Keratinocyte (primary cell): Measurements from ENCODE around the gene SH3PXD2A. TPM values are rescaled to one million over a fixed set of nuclear protein-coding genes. Genes with fewer than 3 reads are reported as not detected.

ENCODE experiments used
- DNase-seq: peaks from one replicate; pipeline ENCODE4 v3.0.0-alpha.2; 2011; ENCODE audit warnings: low read depth, missing footprints, low spot score
- FAIRE-seq: peaks from 2 replicates; lab custom pipeline; 2011; peaks lifted over from hg19 to GRCh38; lab: Jason Lieb, UNC
- H2AFZ ChIP-seq: 2 replicates; pipeline ENCODE4 v1.6.0; 2012; ENCODE audit warnings: low read length, control low read depth, inconsistent platforms; ENCODE audit not compliant: control insufficient read depth
- H3K27ac ChIP-seq: 2 replicates; pipeline ENCODE4 v1.5.1; 2011; ENCODE audit warnings: low read length; ENCODE audit not compliant: control insufficient read depth, insufficient read depth
- H3K27me3 ChIP-seq: 3 replicates; pipeline ENCODE4 v1.6.0; 2011; ENCODE audit warnings: low read length; ENCODE audit not compliant: control insufficient read depth, insufficient read depth; ENCODE audit errors: extremely low read depth
- H3K36me3 ChIP-seq, 2 experiments: 2 replicates in 1 of 2; 3 replicates in 1 of 2; pipeline ENCODE4 v1.5.1; 2011; ENCODE audit warnings: low read length in 2 of 2, mild to moderate bottlenecking in 1 of 2; ENCODE audit not compliant: control insufficient read depth in 2 of 2, insufficient read depth in 2 of 2; ENCODE audit errors: extremely low read depth in 1 of 2
- H3K4me1 ChIP-seq: 3 replicates; pipeline ENCODE4 v1.5.1; 2011; ENCODE audit warnings: low read length; ENCODE audit not compliant: control insufficient read depth, insufficient read depth; ENCODE audit errors: extremely low read depth
- H3K4me2 ChIP-seq: 3 replicates; pipeline ENCODE4 v1.6.0; 2011; ENCODE audit warnings: low read depth, low read length; ENCODE audit not compliant: control insufficient read depth, insufficient read depth; ENCODE audit errors: extremely low read depth
- H3K4me3 ChIP-seq, 3 experiments: fragments of 200-600 bp in 1 of 3; sonication (generic) in 1 of 3; 2 replicates in 2 of 3; 3 replicates in 1 of 3; pipeline ENCODE4 v1.5.1; 2011 to 2016; ENCODE audit warnings: low read length in 3 of 3, mild to moderate bottlenecking in 3 of 3, control low read depth in 2 of 3, inconsistent platforms in 1 of 3, low read depth in 1 of 3, mixed read lengths in 1 of 3, mixed run types in 1 of 3, moderate library complexity in 1 of 3; ENCODE audit not compliant: control insufficient read depth in 2 of 3, insufficient read depth in 2 of 3; ENCODE audit errors: extremely low read depth in 1 of 3
- H3K79me2 ChIP-seq: 2 replicates; pipeline ENCODE4 v1.6.0; 2012; ENCODE audit warnings: low read length; ENCODE audit not compliant: control insufficient read depth, insufficient read depth
- H3K9ac ChIP-seq: 3 replicates; pipeline ENCODE4 v1.6.0; 2011; ENCODE audit warnings: low read length; ENCODE audit not compliant: control insufficient read depth, insufficient read depth; ENCODE audit errors: extremely low read depth
- H3K9me1 ChIP-seq: 3 replicates; pipeline ENCODE4 v1.6.0; 2011; ENCODE audit warnings: low read length; ENCODE audit not compliant: control insufficient read depth, insufficient read depth; ENCODE audit errors: extremely low read depth
- H3K9me3 ChIP-seq: 2 replicates; pipeline ENCODE4 v1.5.1; 2012; ENCODE audit warnings: low read depth, low read length; ENCODE audit not compliant: control insufficient read depth
- H4K20me1 ChIP-seq: 3 replicates; pipeline ENCODE4 v1.6.0; 2011; ENCODE audit warnings: low read length; ENCODE audit not compliant: control insufficient read depth, insufficient read depth; ENCODE audit errors: extremely low read depth
- CTCF ChIP-seq, 3 experiments: IDR thresholded peaks in 1 of 3; conservative IDR thresholded peaks in 1 of 3; optimal IDR thresholded peaks in 1 of 3; 2 replicates in 2 of 3; 3 replicates in 1 of 3; pipeline versions ENCODE3 to v1.5.1; 2011; ENCODE audit warnings: low read length in 3 of 3, mild to moderate bottlenecking in 3 of 3, moderate library complexity in 2 of 3, control low read depth in 1 of 3, inconsistent platforms in 1 of 3; ENCODE audit not compliant: insufficient read depth in 2 of 3; ENCODE audit errors: extremely low read depth in 1 of 3
- EZH2 ChIP-seq: IDR thresholded peaks from one replicate; pipeline ENCODE4 v1.6.1; 2012; ENCODE audit warnings: inconsistent platforms, mild to moderate bottlenecking, low read length, moderate library complexity
- dilution Hi-C: fragments of 300-500 bp; cut with MboI; formaldehyde crosslinking; loops from one replicate; pipeline ENCODE4 v1.7.0; 2020; ENCODE audit warnings: low sequenced_read_pairs; ENCODE audit not compliant: extremely low pct_ligation_motif_present
- polyA plus RNA-seq, 5 experiments: library from polyadenylated mRNA; depleted of rRNA in 3 of 5; stranded (reverse) in 3 of 5; stranded (forward) in 1 of 5; unstranded in 1 of 5; fragments of >200 nt; gene quantifications; 1 replicate in 1 of 5; 2 replicates in 3 of 5; 3 replicates in 1 of 5; pipeline versions ENCODE4 v1.2.1 to v1.2.3, GENCODE V29; 2011 to 2012; ENCODE audit warnings: missing spikeins in 2 of 5, low read depth in 1 of 5, low replicate concordance in 1 of 5

SH3PXD2A gene
- polyA plus RNA-seq, 1 donor (not counting 4 experiments of a cell fraction or from before 2014, with no cell fraction given): 33.9 TPM

- dilution Hi-C loops: no loop called here
- H3K36me3 ChIP-seq: peaks cover 65 to 83% of the 10 kb centered on the region in 2 experiments
Observed at GRCh38 chr10:103617602-103618385, 237.6 kb downstream of the SH3PXD2A start.

GRCh38 chr10:103616705-103617601 lies 238.4 kb downstream of the SH3PXD2A start:
- Histone ChIP-seq H3K27me3 (no peaks in the 10 kb centered on the region), H4K20me1 (peaks cover 6% of the 10 kb centered on the region), H3K4me1 (no peaks in the 10 kb centered on the region), H3K4me3 (no peak overlapping the region), H3K4me2 (no peak overlapping the region), H3K36me3 (peaks cover 71 to 83% of the 10 kb centered on the region in 2 experiments), H3K9me1 (no peaks in the 10 kb centered on the region), H2AFZ (no peak overlapping the region), H3K27ac (no peak overlapping the region), H3K9me3 (no peaks in the 10 kb centered on the region), H3K79me2 (no peaks in the 10 kb centered on the region), H3K9ac (no peak overlapping the region)
- dilution Hi-C loops: no loop called here
- DNase-seq (no peak), FAIRE-seq (no peak)
- no peak for TF ChIP-seq CTCF (optimal IDR thresholded peaks at IDR 0.05 in 1 of 3, IDR thresholded peaks at IDR 0.05 in 1 of 3, conservative IDR thresholded peaks at IDR 0.05 in 1 of 3; ENCODE audit: extremely low read depth in 1 of 3, insufficient read depth in 2 of 3, low read length in 3 of 3)
- no peak for TF ChIP-seq EZH2

More at GRCh38 chr10:103617602-103618385, 237.6 kb downstream of the SH3PXD2A start:
- no peak for FAIRE-seq
- DNase-seq: no peak
- Histone ChIP-seq H3K79me2 (no peaks in the 10 kb centered on the region), H3K9me1 (no peaks in the 10 kb centered on the region), H3K9ac (no peak overlapping the region), H3K4me3 (no peak overlapping the region), H3K27ac (no peak overlapping the region), H3K27me3 (no peaks in the 10 kb centered on the region), H3K4me2 (no peak overlapping the region), H2AFZ (no peak overlapping the region), H4K20me1 (peaks cover 1% of the 10 kb centered on the region), H3K9me3 (no peaks in the 10 kb centered on the region), H3K4me1 (no peaks in the 10 kb centered on the region)
- TF ChIP-seq EZH2 (no peak), CTCF (optimal IDR thresholded peaks at IDR 0.05 in 1 of 3, IDR thresholded peaks at IDR 0.05 in 1 of 3, conservative IDR thresholded peaks at IDR 0.05 in 1 of 3; ENCODE audit: extremely low read depth in 1 of 3, insufficient read depth in 2 of 3, low read length in 3 of 3) (no peak)
